H1 (cell line): ENCODE results near the gene TOB1. TPM values are rescaled to one million over a fixed set of nuclear protein-coding genes. Genes with fewer than 3 reads are reported as not detected.

Source experiments
- EZH2 ChIP-seq: fragments of 200-600 bp; sonication (generic); IDR thresholded peaks from 2 replicates; pipeline ENCODE4 v1.7.1; 2012; ENCODE audit warnings: low read depth, mild to moderate bottlenecking, moderate library complexity, low read length, inconsistent platforms; ENCODE audit not compliant: severe bottlenecking
- POLR2A ChIP-seq, 2 experiments: IDR thresholded peaks; 1 replicate in 1 of 2; 2 replicates in 1 of 2; pipeline ENCODE4 v1.6.1; 2011; ENCODE audit warnings: low read depth in 2 of 2, low read length in 2 of 2, mild to moderate bottlenecking in 2 of 2; ENCODE audit errors: control extremely low read depth in 1 of 2
- polyA plus RNA-seq, 7 experiments: library from polyadenylated mRNA; depleted of rRNA in 3 of 7; stranded (reverse) in 5 of 7; unstranded in 2 of 7; fragments of >200 nt in 5 of 7; fragments of 200-250 nt in 2 of 7; gene quantifications; 1 replicate in 5 of 7; 2 replicates in 1 of 7; 4 replicates in 1 of 7; pipeline versions ENCODE4 v1.2.1 to v1.2.3, GENCODE V29; 2011 to 2013; ENCODE audit warnings: missing spikeins in 2 of 7, mixed read lengths in 2 of 7
- total RNA-seq: library from RNA; stranded (reverse); fragmentation: NEBNext Ultra II Directional; extraction: Animal tissue kit (Norgen Biotek cat#: 25700); gene quantifications from 2 replicates; pipeline ENCODE4 v1.2.1, GENCODE V29; 2021

The TOB1 gene
- total and polyA plus RNA-seq, 2 of the 8 experiments (the other 6 are each of a cell fraction or from before 2014, with no cell fraction given) = 14.4 to 20.8 TPM

- no peak for TF ChIP-seq EZH2
- TF ChIP-seq POLR2A (IDR thresholded peaks at IDR 0.05; ENCODE audit: control extremely low read depth in 1 of 2, low read depth in 2 of 2, low read length in 2 of 2) = no peak
Observed at GRCh38 chr17:50837980-50838954, 27.9 kb downstream of the TOB1 start (continued).
